ENCODE data around the gene SERINC2. TPM values are rescaled to one million over a fixed set of nuclear protein-coding genes. Genes with fewer than 3 reads are reported as not detected.
"Not testable (repeated sequence)": the region's sequence is repeated elsewhere in the genome, so short reads cannot be mapped to it uniquely, and the experiment has no call there.

The SERINC2 gene
- total RNA-seq, 1 donor from 2014 or later, result 30.4 TPM

DNA sequence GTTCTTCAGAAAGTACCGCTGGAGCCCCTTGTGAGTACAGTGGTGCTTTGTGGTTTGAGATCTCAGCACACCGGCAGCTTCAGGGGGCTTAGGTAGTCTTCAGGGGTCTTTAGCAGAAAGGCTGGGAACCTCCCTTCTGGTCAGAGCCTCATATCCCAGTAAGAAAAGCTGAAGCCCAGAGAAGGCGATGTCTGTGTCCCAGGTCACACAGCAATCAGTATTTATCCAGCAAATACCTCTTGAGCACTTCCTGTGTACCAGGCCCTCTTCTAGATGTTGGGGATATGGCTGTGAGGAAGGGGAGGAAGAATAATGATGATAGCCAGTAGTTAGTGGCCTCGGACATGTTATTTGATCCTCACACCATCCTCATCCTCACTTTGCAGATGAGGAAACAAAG is 14.3 kb downstream of the SERINC2 start:
- H3K27me3 ChIP-seq (ENCODE audit: insufficient read depth, low read length), result no peaks in the 10 kb centered on the region
- H3K4me2 ChIP-seq (ENCODE audit: low read length), result no peak overlapping the region
- Mint-ChIP-seq H3K27me3 (ENCODE audit: low read depth, unreplicated experiment) (peaks cover 2% of the 10 kb centered on the region), H3K36me3 (ENCODE audit: low read depth, unreplicated experiment) (peaks cover 9% of the 10 kb centered on the region), H3K9me3 (ENCODE audit: unreplicated experiment) (peaks cover 2% of the 10 kb centered on the region), H3K4me1 (ENCODE audit: low read depth, unreplicated experiment) (peaks cover 4% of the 10 kb centered on the region), H3K4me3 (ENCODE audit: unreplicated experiment) (no peak overlapping the region), H3K27ac (ENCODE audit: unreplicated experiment) (no peak overlapping the region)
- TF ChIP-seq, protein P1, sequence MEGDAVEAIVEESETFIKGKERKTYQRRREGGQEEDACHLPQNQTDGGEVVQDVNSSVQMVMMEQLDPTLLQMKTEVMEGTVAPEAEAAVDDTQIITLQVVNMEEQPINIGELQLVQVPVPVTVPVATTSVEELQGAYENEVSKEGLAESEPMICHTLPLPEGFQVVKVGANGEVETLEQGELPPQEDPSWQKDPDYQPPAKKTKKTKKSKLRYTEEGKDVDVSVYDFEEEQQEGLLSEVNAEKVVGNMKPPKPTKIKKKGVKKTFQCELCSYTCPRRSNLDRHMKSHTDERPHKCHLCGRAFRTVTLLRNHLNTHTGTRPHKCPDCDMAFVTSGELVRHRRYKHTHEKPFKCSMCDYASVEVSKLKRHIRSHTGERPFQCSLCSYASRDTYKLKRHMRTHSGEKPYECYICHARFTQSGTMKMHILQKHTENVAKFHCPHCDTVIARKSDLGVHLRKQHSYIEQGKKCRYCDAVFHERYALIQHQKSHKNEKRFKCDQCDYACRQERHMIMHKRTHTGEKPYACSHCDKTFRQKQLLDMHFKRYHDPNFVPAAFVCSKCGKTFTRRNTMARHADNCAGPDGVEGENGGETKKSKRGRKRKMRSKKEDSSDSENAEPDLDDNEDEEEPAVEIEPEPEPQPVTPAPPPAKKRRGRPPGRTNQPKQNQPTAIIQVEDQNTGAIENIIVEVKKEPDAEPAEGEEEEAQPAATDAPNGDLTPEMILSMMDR (IDR thresholded peaks at IDR 0.05; ENCODE audit: insufficient read depth, low read depth, low read length), result no peak
- TF ChIP-seq EZH2 (IDR thresholded peaks at IDR 0.05; ENCODE audit: insufficient read depth, low read length), result no peak
- H3K9ac ChIP-seq (ENCODE audit: low read length), result no peak overlapping the region
- H3K4me1 ChIP-seq (ENCODE audit: insufficient read depth, low read length), result no peaks in the 10 kb centered on the region
- no peaks in the 10 kb centered on the region for H3K9me3 ChIP-seq (ENCODE audit: insufficient read depth, low read depth, low read length)
- H2AFZ ChIP-seq (ENCODE audit: low read depth, low read length), result no peak overlapping the region
- FAIRE-seq (no peak), DNase-seq (ENCODE audit: low read depth) (no peak)
- H3K79me2 ChIP-seq (ENCODE audit: insufficient read depth, low read length), result no peaks in the 10 kb centered on the region
- no peaks in the 10 kb centered on the region for H3K36me3 ChIP-seq (ENCODE audit: insufficient read depth, low read length)
- no peak overlapping the region for H3K27ac ChIP-seq (ENCODE audit: low read depth, low read length)
- peaks cover 13% of the 10 kb centered on the region for H4K20me1 ChIP-seq (ENCODE audit: insufficient read depth, low read length)
- no peak overlapping the region for H3K4me3 ChIP-seq (ENCODE audit: insufficient read depth, low read depth, low read length)

GRCh38 chr1:31428436-31429221 is 15.6 kb downstream of the SERINC2 start:
- Mint-ChIP-seq H3K27me3 (ENCODE audit: low read depth, unreplicated experiment) (no peaks in the 10 kb centered on the region), H3K4me1 (ENCODE audit: low read depth, unreplicated experiment) (no peaks in the 10 kb centered on the region), H3K4me3 (ENCODE audit: unreplicated experiment) (no peak overlapping the region), H3K36me3 (ENCODE audit: low read depth, unreplicated experiment) (peaks cover 14% of the 10 kb centered on the region), H3K9me3 (ENCODE audit: unreplicated experiment) (peaks cover 2% of the 10 kb centered on the region), H3K27ac (ENCODE audit: unreplicated experiment) (no peak overlapping the region)
- Histone ChIP-seq H3K36me3 (ENCODE audit: insufficient read depth, low read length) (no peaks in the 10 kb centered on the region), H3K9ac (ENCODE audit: low read length) (no peak overlapping the region), H3K4me1 (ENCODE audit: insufficient read depth, low read length) (no peaks in the 10 kb centered on the region), H3K9me3 (ENCODE audit: insufficient read depth, low read depth, low read length) (no peaks in the 10 kb centered on the region), H3K4me2 (ENCODE audit: low read length) (no peak overlapping the region), H3K27me3 (ENCODE audit: insufficient read depth, low read length) (no peaks in the 10 kb centered on the region), H4K20me1 (ENCODE audit: insufficient read depth, low read length) (peaks cover 4% of the 10 kb centered on the region), H3K27ac (ENCODE audit: low read depth, low read length) (no peak overlapping the region), H3K4me3 (ENCODE audit: insufficient read depth, low read depth, low read length) (no peak overlapping the region), H3K79me2 (ENCODE audit: insufficient read depth, low read length) (no peaks in the 10 kb centered on the region), H2AFZ (ENCODE audit: low read depth, low read length) (no peak overlapping the region)
- FAIRE-seq, result no peak
- TF ChIP-seq, protein P1 (IDR thresholded peaks at IDR 0.05; ENCODE audit: insufficient read depth, low read depth, low read length), result no peak
- no peak for TF ChIP-seq EZH2 (IDR thresholded peaks at IDR 0.05; ENCODE audit: insufficient read depth, low read length)
- no peak for DNase-seq (ENCODE audit: low read depth)

- no peak overlapping the region for H3K4me3 ChIP-seq (ENCODE audit: insufficient read depth, low read depth, low read length)
- no peaks in the 10 kb centered on the region for H3K36me3 ChIP-seq (ENCODE audit: insufficient read depth, low read length)
- H4K20me1 ChIP-seq (ENCODE audit: insufficient read depth, low read length), result no peaks in the 10 kb centered on the region
- H2AFZ ChIP-seq (ENCODE audit: low read depth, low read length), result no peak overlapping the region
- no peaks in the 10 kb centered on the region for H3K4me1 ChIP-seq (ENCODE audit: insufficient read depth, low read length)
- H3K9me3 ChIP-seq (ENCODE audit: insufficient read depth, low read depth, low read length), result no peaks in the 10 kb centered on the region
- no peaks in the 10 kb centered on the region for H3K27me3 Mint-ChIP-seq (ENCODE audit: low read depth, unreplicated experiment)
- H3K36me3 Mint-ChIP-seq (ENCODE audit: low read depth, unreplicated experiment), result peaks cover 16% of the 10 kb centered on the region
- no peak for TF ChIP-seq EZH2 (IDR thresholded peaks at IDR 0.05; ENCODE audit: insufficient read depth, low read length)
- TF ChIP-seq, protein P1 (IDR thresholded peaks at IDR 0.05; ENCODE audit: insufficient read depth, low read depth, low read length), result no peak
- H3K27ac ChIP-seq (ENCODE audit: low read depth, low read length), result no peak overlapping the region
- no peak overlapping the region for H3K4me2 ChIP-seq (ENCODE audit: low read length)
- DNase-seq (ENCODE audit: low read depth) (no peak), FAIRE-seq (no peak)
- no peaks in the 10 kb centered on the region for H3K79me2 ChIP-seq (ENCODE audit: insufficient read depth, low read length)
- no peak overlapping the region for H3K9ac ChIP-seq (ENCODE audit: low read length)
- peaks cover 2% of the 10 kb centered on the region for H3K9me3 Mint-ChIP-seq (ENCODE audit: unreplicated experiment)
- no peaks in the 10 kb centered on the region for H3K27me3 ChIP-seq (ENCODE audit: insufficient read depth, low read length)
- H3K4me3 Mint-ChIP-seq (ENCODE audit: unreplicated experiment), result no peak overlapping the region
- no peak overlapping the region for H3K27ac Mint-ChIP-seq (ENCODE audit: unreplicated experiment)
- H3K4me1 Mint-ChIP-seq (ENCODE audit: low read depth, unreplicated experiment), result no peaks in the 10 kb centered on the region
These were observed 16.6 kb downstream of the SERINC2 start for GRCh38 chr1:31429583-31429982.

- not testable (repeated sequence) for H3K4me3 Mint-ChIP-seq (ENCODE audit: unreplicated experiment); H4K20me1 ChIP-seq (ENCODE audit: insufficient read depth, low read length); H3K4me1 Mint-ChIP-seq (ENCODE audit: low read depth, unreplicated experiment); H3K27me3 ChIP-seq (ENCODE audit: insufficient read depth, low read length); H2AFZ ChIP-seq (ENCODE audit: low read depth, low read length); H3K4me2 ChIP-seq (ENCODE audit: low read length); H3K9me3 ChIP-seq (ENCODE audit: insufficient read depth, low read depth, low read length); H3K27ac ChIP-seq (ENCODE audit: low read depth, low read length); H3K9ac ChIP-seq (ENCODE audit: low read length); H3K9me3 Mint-ChIP-seq (ENCODE audit: unreplicated experiment); H3K27me3 Mint-ChIP-seq (ENCODE audit: low read depth, unreplicated experiment); H3K4me3 ChIP-seq (ENCODE audit: insufficient read depth, low read depth, low read length); H3K79me2 ChIP-seq (ENCODE audit: insufficient read depth, low read length); H3K27ac Mint-ChIP-seq (ENCODE audit: unreplicated experiment); H3K4me1 ChIP-seq (ENCODE audit: insufficient read depth, low read length); DNase-seq (ENCODE audit: low read depth); H3K36me3 ChIP-seq (ENCODE audit: insufficient read depth, low read length)
- peaks cover 16% of the 10 kb centered on the region for H3K36me3 Mint-ChIP-seq (ENCODE audit: low read depth, unreplicated experiment)
- FAIRE-seq, result peak; percentile 72
These were observed 18.6 kb downstream of the SERINC2 start for GRCh38 chr1:31431351-31432257.

Measured in astrocyte (in vitro differentiated cells and primary cell).